ENCODE results near the gene ROBO2. TPM values are rescaled to one million over a fixed set of nuclear protein-coding genes. Genes with fewer than 3 reads are reported as not detected.
A peak's percentile ranks its signal among the peaks of the same experiment; 100 is the strongest.

ROBO2 gene
- total RNA-seq, 6 experiments from 2014 or later: 0.09 to 0.36 (median 0.20) TPM

DNA sequence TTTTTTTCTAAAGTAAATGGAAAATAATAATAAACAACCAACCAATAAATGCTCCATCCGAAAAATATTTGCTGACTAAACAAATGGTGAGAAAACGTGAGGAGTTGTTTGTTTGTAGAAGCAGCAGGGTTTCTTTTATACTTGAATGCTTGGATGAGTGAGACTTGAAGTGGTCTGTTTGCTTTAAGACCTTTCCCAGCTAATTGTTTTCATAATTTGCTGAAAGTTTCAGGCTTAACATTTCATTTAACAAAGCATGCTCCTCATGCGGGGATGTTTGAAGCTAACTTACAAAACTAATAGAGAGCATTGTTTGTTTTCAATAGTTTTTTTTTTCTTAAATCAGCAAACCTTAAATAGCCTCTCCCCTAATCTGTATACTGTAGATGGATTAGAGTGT lies 484.6 kb downstream of the ROBO2 start:
- 0 out of 2 replicates have a peak, but pooled peaks cover 4% of the 10 kb centered on the region for H3K36me3 Mint-ChIP-seq (ENCODE audit: low read depth)

DNA sequence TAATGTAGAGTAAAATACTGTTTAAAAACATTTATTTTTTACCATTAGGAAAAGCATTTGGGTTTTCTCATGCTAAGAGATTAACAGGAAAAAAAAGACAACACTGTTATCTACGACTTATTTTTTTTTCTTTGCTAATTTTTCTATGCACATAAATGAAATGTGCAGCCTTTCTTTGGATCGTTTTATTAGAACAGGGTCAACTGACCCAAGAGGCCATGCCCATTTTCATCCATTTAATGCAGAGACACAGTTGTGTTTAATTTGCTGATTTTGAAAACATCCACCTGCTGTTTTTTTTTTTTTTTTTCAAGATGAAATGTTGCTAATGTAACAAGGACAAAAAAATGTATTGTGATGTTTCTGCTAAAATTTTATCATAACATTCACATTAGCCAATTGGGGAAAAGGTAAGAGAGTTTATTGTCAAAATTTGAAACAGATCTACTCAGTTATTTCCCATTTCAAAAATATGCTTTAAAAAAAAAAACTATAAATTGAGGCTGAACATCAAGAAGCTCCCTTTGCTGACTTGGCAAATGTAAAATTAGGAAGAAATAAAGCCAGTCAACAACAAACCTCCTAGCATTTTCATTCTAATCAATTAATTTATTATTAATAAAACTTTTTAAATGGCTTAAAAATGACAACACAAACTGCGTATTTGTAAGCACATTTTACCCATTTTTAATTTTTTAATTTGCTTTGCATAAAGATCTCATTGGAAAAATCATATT lies 485.2 kb downstream of the ROBO2 start:
- no peak for DNase-seq
- no peak overlapping the region for H3K27ac Mint-ChIP-seq
- H3K4me3 Mint-ChIP-seq: no peak overlapping the region
- TF ChIP-seq CTCF (IDR thresholded peaks at IDR 0.05): no peak
- no peaks in the 10 kb centered on the region; the same call in 1 of the 2 replicates for H3K9me3 Mint-ChIP-seq
- no peaks in the 10 kb centered on the region; the same call in 1 of the 2 replicates for H3K4me1 Mint-ChIP-seq (ENCODE audit: low read depth)
- H3K27me3 Mint-ChIP-seq (ENCODE audit: insufficient read depth): no peaks in the 10 kb centered on the region
- H3K36me3 Mint-ChIP-seq (ENCODE audit: low read depth): no peaks in the 10 kb centered on the region

More for the DNA sequence above, 484.6 kb downstream of the ROBO2 start:
- no peak for TF ChIP-seq CTCF (IDR thresholded peaks at IDR 0.05)
- H3K4me3 Mint-ChIP-seq: no peak overlapping the region
- DNase-seq: no peak
- no peaks in the 10 kb centered on the region for H3K27me3 Mint-ChIP-seq (ENCODE audit: insufficient read depth)
- no peak overlapping the region for H3K27ac Mint-ChIP-seq
- H3K9me3 Mint-ChIP-seq: peaks cover 4% of the 10 kb centered on the region; the same call in 1 of the 2 replicates
- no peaks in the 10 kb centered on the region for H3K4me1 Mint-ChIP-seq (ENCODE audit: low read depth)

- TF ChIP-seq CTCF (IDR thresholded peaks at IDR 0.05): no peak
- Mint-ChIP-seq H3K9me3 (no peaks in the 10 kb centered on the region; the same call in 1 of the 2 replicates), H3K36me3 (ENCODE audit: low read depth) (no peaks in the 10 kb centered on the region), H3K4me3 (no peak overlapping the region), H3K27me3 (ENCODE audit: insufficient read depth) (no peaks in the 10 kb centered on the region), H3K27ac (no peak overlapping the region), H3K4me1 (ENCODE audit: low read depth) (no peaks in the 10 kb centered on the region; the same call in 1 of the 2 replicates)
- no peak for DNase-seq
These were observed 486.7 kb downstream of the ROBO2 start for GRCh38 chr3:77526573-77527113.

GRCh38 chr3:77529522-77529921 lies 489.6 kb downstream of the ROBO2 start:
- Mint-ChIP-seq H3K4me1 (ENCODE audit: low read depth) (no peaks in the 10 kb centered on the region; the same call in 1 of the 2 replicates), H3K36me3 (ENCODE audit: low read depth) (no peaks in the 10 kb centered on the region), H3K9me3 (peaks cover 9% of the 10 kb centered on the region), H3K4me3 (no peak overlapping the region), H3K27me3 (ENCODE audit: insufficient read depth) (no peaks in the 10 kb centered on the region), H3K27ac (no peak overlapping the region)
- no peak for TF ChIP-seq CTCF (IDR thresholded peaks at IDR 0.05)
- no peak for DNase-seq

DNA sequence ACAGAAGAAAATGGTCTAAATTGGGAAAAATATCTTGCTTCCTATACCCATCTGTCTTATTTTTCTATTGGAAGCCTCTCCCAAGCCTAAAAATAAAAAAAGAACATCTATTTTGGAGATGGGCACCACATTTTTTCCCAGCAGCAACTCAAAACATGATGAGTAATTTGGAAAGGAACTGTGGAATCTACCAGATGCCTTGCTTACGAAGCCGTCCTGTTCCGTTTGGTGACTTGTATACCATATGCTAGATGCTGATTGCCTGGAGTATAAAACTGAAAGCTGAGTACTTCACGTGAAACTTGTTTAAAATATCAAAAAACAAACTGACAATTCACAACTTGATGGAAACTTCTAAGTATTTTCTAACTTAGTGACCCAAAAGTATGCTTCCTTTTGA lies 491.0 kb downstream of the ROBO2 start:
- H3K4me1 Mint-ChIP-seq (ENCODE audit: low read depth): no peaks in the 10 kb centered on the region; the same call in 1 of the 2 replicates
- peak overlapping the region; percentile 44; the same call in 1 of the 2 replicates for H3K4me3 Mint-ChIP-seq
- no peak for TF ChIP-seq CTCF (IDR thresholded peaks at IDR 0.05)
- no peak overlapping the region; the same call in 1 of the 2 replicates for H3K27ac Mint-ChIP-seq
- no peaks in the 10 kb centered on the region for H3K27me3 Mint-ChIP-seq (ENCODE audit: insufficient read depth)
- DNase-seq: peak; percentile 10
- H3K36me3 Mint-ChIP-seq (ENCODE audit: low read depth): no peaks in the 10 kb centered on the region
- H3K9me3 Mint-ChIP-seq: peaks cover 9% of the 10 kb centered on the region

Data from HFFc6 (cell line).